ENCODE results near the gene IKBIP. TPM values are rescaled to one million over a fixed set of nuclear protein-coding genes. Genes with fewer than 3 reads are reported as not detected.

IKBIP gene, protein sequence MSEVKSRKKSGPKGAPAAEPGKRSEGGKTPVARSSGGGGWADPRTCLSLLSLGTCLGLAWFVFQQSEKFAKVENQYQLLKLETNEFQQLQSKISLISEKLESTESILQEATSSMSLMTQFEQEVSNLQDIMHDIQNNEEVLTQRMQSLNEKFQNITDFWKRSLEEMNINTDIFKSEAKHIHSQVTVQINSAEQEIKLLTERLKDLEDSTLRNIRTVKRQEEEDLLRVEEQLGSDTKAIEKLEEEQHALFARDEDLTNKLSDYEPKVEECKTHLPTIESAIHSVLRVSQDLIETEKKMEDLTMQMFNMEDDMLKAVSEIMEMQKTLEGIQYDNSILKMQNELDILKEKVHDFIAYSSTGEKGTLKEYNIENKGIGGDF
- total RNA-seq = 29.9 and 35.1 TPM in 2 replicates

DNA sequence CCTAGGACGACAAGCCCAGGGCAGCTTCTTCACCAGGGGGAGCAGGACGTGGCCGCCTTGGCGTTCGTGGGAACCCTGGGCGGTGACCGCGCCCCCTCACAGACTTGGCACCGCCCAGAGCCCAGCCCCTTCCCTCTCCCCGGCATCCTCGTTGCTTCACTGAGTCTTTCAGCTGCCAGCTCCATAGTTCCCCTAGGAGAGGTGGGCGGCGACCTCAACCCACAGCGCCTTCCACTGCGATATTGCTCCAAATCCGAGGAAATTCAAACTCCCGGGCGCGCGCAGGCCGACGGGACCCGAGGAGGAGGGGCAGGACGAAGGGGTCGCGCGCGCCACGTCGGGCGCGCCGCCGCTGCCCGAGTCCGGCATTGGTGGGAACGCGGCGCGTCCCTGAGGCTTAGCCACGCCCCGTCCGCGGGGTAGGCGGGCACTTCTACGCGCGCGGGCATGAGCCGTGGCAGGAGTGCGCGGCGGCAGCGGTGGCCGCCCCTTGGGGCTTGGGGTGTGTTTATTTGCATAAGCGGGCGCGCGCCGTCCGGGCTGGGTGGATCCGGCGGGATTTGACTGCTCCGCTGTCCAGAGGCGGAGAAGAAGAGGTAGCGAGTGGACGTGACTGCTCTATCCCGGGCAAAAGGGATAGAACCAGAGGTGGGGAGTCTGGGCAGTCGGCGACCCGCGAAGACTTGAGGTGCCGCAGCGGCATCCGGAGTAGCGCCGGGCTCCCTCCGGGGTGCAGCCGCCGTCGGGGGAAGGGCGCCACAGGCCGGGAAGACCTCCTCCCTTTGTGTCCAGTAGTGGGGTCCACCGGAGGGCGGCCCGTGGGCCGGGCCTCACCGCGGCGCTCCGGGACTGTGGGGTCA, at the start of gene IKBIP, which contains the start of gene APAF1:
Gene IKBIP, minus strand, starts transcription at position 77 of the 860 bp plus-strand sequence. CDS start 87 bp downstream, outside the sequence.
Gene APAF1, plus strand, starts transcription at position 579 of the 860 bp plus-strand sequence. CDS start 3,070 bp downstream, outside the sequence.

DNA sequence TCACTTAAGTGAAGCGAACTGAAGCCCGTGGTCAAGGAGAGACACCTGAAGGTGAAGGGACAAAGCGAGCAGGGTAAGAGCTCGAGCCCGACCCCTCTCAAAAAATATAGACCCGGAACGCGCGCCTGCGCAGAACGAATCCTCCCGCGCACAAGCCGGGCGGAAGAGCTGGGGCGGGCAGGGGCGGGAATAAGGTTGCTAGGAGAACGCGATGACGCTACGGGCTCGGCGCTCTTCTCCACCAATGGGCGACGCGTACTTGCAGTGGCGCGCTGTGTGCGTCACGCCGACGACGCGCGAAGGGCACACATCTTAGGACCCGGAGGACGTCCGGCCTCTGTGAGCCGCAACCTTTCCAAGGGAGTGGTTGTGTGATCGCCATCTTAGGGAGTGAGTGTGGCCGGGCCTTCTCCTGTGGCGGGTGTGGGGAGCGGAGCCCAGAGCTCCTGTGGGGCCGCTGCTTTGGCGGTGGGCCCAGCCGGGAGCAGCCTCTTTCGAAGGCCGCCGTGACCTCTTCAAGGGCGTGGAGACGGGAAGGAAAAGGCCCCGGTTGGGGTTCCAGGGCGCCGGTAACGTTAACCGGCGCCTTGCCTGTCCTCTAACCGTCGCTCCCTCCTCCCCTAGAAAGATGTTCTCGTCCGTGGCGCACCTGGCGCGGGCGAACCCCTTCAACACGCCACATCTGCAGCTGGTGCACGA, 51.1 kb downstream of the IKBIP start, which contains the start of gene SLC25A3:
Gene SLC25A3, plus strand, starts transcription at position 336 of the 699 bp plus-strand sequence. Its CDS starts 293 bp downstream, at position 629.

Other genes starting within 250 kb of the IKBIP start
- 82.9 and 89.0 TPM in 2 replicates for gene TMPO, start 129.2 kb downstream of the IKBIP start, total RNA-seq
- 629 and 712 TPM in 2 replicates for gene SLC25A3, start 51.1 kb downstream of the IKBIP start, total RNA-seq
- 11.6 and 18.2 TPM in 2 replicates for gene APAF1, start 502 bp upstream of the IKBIP start, total RNA-seq